Measurements from ENCODE around the gene ZNF597.

The ZNF597 gene

GRCh38 chr16:3461151-3461550 is 17.8 kb upstream of the ZNF597 start:
- H3K4me3 ChIP-seq (ENCODE audit: control insufficient read depth, low read depth, low read length), result no peak overlapping the region
- no peak for TF ChIP-seq CTCF (IDR thresholded peaks at IDR 0.05; ENCODE audit: control insufficient read depth, insufficient read depth, low read depth, low read length, missing control alignments)
- DNase-seq (ENCODE audit: low read depth), result no peak

- DNase-seq (ENCODE audit: low read depth), result no peak
- no peak for TF ChIP-seq CTCF (IDR thresholded peaks at IDR 0.05; ENCODE audit: control insufficient read depth, insufficient read depth, low read depth, low read length, missing control alignments)
- no peak overlapping the region for H3K4me3 ChIP-seq (ENCODE audit: control insufficient read depth, low read depth, low read length)
These were observed 17.3 kb upstream of the ZNF597 start for GRCh38 chr16:3460585-3460984.

GRCh38 chr16:3460121-3460520 is 16.8 kb upstream of the ZNF597 start:
- no peak for DNase-seq (ENCODE audit: low read depth)
- H3K4me3 ChIP-seq (ENCODE audit: control insufficient read depth, low read depth, low read length), result no peak overlapping the region
- TF ChIP-seq CTCF (IDR thresholded peaks at IDR 0.05; ENCODE audit: control insufficient read depth, insufficient read depth, low read depth, low read length, missing control alignments), result no peak

GRCh38 chr16:3459401-3460090 is 16.2 kb upstream of the ZNF597 start:
- H3K4me3 ChIP-seq (ENCODE audit: control insufficient read depth, low read depth, low read length), result peak overlapping the region; percentile 85
- no peak for DNase-seq (ENCODE audit: low read depth)
- TF ChIP-seq CTCF (IDR thresholded peaks at IDR 0.05; ENCODE audit: control insufficient read depth, insufficient read depth, low read depth, low read length, missing control alignments), result no peak

GRCh38 chr16:3458852-3459361 is 15.6 kb upstream of the ZNF597 start:
- no peak for DNase-seq (ENCODE audit: low read depth)
- TF ChIP-seq CTCF (IDR thresholded peaks at IDR 0.05; ENCODE audit: control insufficient read depth, insufficient read depth, low read depth, low read length, missing control alignments), result no peak
- H3K4me3 ChIP-seq (ENCODE audit: control insufficient read depth, low read depth, low read length), result peak overlapping the region; percentile 85

- no peak for TF ChIP-seq CTCF (IDR thresholded peaks at IDR 0.05; ENCODE audit: control insufficient read depth, insufficient read depth, low read depth, low read length, missing control alignments)
- H3K4me3 ChIP-seq (ENCODE audit: control insufficient read depth, low read depth, low read length), result peak overlapping the region; percentile 85
- no peak for DNase-seq (ENCODE audit: low read depth)
These were observed 15.1 kb upstream of the ZNF597 start for GRCh38 chr16:3458278-3458851.

All from AG09309 (cell line).